HEK293 (cell line): Measurements from ENCODE around the gene TP63.

ENCODE experiments used
- CTCF ChIA-PET: fragments of 350-600 bp; formaldehyde crosslinking; extraction: SDS; loops from one replicate; lab custom pipeline; 2021; ENCODE audit warnings: antibody characterized with exemption; lab: Yijun Ruan, JAX
- POLR2A ChIA-PET: fragments of 300-600 bp; formaldehyde crosslinking; extraction: SDS; loops from one replicate; lab custom pipeline; 2020; ENCODE audit warnings: antibody characterized with exemption, inconsistent platforms; lab: Yijun Ruan, JAX
- H3K27ac ChIP-seq: fragments of 200-500 bp; sonication (Bioruptor generic); 2 replicates; pipeline ENCODE4 v1.5.1; 2014; ENCODE audit warnings: low read depth, low read length, control low read depth, inconsistent platforms; ENCODE audit errors: extremely low read depth
- H3K36me3 ChIP-seq, 2 experiments: fragments of 200-500 bp in 1 of 2; sonication (Bioruptor generic) in 1 of 2; 1 replicate in 1 of 2; 2 replicates in 1 of 2; pipeline ENCODE4 v1.5.1; 2014 to 2017; ENCODE audit warnings: inconsistent platforms in 2 of 2, low read length in 2 of 2; ENCODE audit not compliant: control insufficient read depth in 2 of 2, insufficient read depth in 1 of 2
- H3K4me1 ChIP-seq: fragments of 200-500 bp; sonication (Bioruptor generic); 2 replicates; pipeline ENCODE4 v1.5.1; 2014; ENCODE audit warnings: mild to moderate bottlenecking, low read length, inconsistent platforms; ENCODE audit not compliant: control insufficient read depth, insufficient read depth
- H3K4me3 ChIP-seq: 2 replicates; pipeline ENCODE4 v1.5.1; 2011; ENCODE audit warnings: low read depth, mild to moderate bottlenecking, control low read depth, low read length, moderate library complexity
- H3K9me3 ChIP-seq: fragments of 200-500 bp; sonication (Bioruptor generic); 2 replicates; pipeline ENCODE4 v1.5.1; 2014; ENCODE audit warnings: low read depth, low read length, inconsistent platforms; ENCODE audit not compliant: control insufficient read depth, insufficient read depth
- HIC1 ChIP-seq: fragments of 450-650 bp; formaldehyde crosslinking; IDR thresholded peaks from 2 replicates; pipeline ENCODE4 v1.5.1; 2016; ENCODE audit warnings: missing biosample characterization, missing genetic modification characterization
- KLF9 ChIP-seq: fragments of 450-650 bp; formaldehyde crosslinking; IDR thresholded peaks from 2 replicates; pipeline ENCODE4 v1.5.1; 2016; ENCODE audit warnings: missing biosample characterization, missing genetic modification characterization, low read depth
- PBX3 ChIP-seq: sonication (generic); formaldehyde crosslinking; IDR thresholded peaks from 2 replicates; pipeline ENCODE4 v1.8.1; 2022; ENCODE audit warnings: mild to moderate bottlenecking, moderate library complexity, missing genetic modification reagents
- TCF7L2 ChIP-seq: IDR thresholded peaks from 2 replicates; pipeline ENCODE4 v1.6.1; 2011; ENCODE audit warnings: low read depth, mild to moderate bottlenecking, inconsistent platforms, low read length, moderate library complexity, borderline replicate concordance
- YY2 ChIP-seq: fragments of 450-650 bp; formaldehyde crosslinking; IDR thresholded peaks from 2 replicates; pipeline ENCODE4 v1.5.1; 2016; ENCODE audit warnings: missing biosample characterization, missing genetic modification characterization
- ZBTB17 ChIP-seq: fragments of 450-650 bp; formaldehyde crosslinking; IDR thresholded peaks from 2 replicates; pipeline ENCODE4 v1.5.1; 2016; ENCODE audit warnings: missing biosample characterization, missing genetic modification characterization
- ZBTB7A ChIP-seq: fragments of 450-650 bp; formaldehyde crosslinking; IDR thresholded peaks from 2 replicates; pipeline ENCODE4 v1.5.1; 2016; ENCODE audit warnings: low read depth, missing biosample characterization, missing genetic modification characterization
- ZNF221 ChIP-seq: fragments of 450-650 bp; formaldehyde crosslinking; IDR thresholded peaks from 2 replicates; pipeline ENCODE4 v1.5.1; 2017; ENCODE audit warnings: missing biosample characterization, missing genetic modification characterization, borderline replicate concordance
- ZNF266 ChIP-seq: fragments of 450-650 bp; formaldehyde crosslinking; IDR thresholded peaks from 2 replicates; pipeline ENCODE4 v1.5.1; 2016; ENCODE audit warnings: missing biosample characterization, missing genetic modification characterization, low read depth
- ZNF274 ChIP-seq, 2 experiments: fragments of 200-500 bp in 1 of 2; fragments of 450-650 bp in 1 of 2; sonication (Bioruptor generic) in 1 of 2; formaldehyde crosslinking in 1 of 2; IDR thresholded peaks; 2 replicates each; pipeline versions ENCODE4 v1.5.1 to v1.6.1; 2014 to 2016; ENCODE audit warnings: borderline replicate concordance in 1 of 2, inconsistent platforms in 1 of 2, low read length in 1 of 2, missing biosample characterization in 1 of 2, missing genetic modification characterization in 1 of 2
- ZNF350 ChIP-seq: fragments of 450-650 bp; formaldehyde crosslinking; IDR thresholded peaks from 2 replicates; pipeline ENCODE4 v1.5.0; 2017; ENCODE audit warnings: missing biosample characterization, mild to moderate bottlenecking, missing genetic modification characterization
- ZNF416 ChIP-seq: fragments of 450-650 bp; formaldehyde crosslinking; IDR thresholded peaks from 2 replicates; pipeline ENCODE4 v1.5.1; 2016; ENCODE audit warnings: missing biosample characterization, missing genetic modification characterization
- ZNF521 ChIP-seq: fragments of 450-650 bp; formaldehyde crosslinking; IDR thresholded peaks from 2 replicates; pipeline ENCODE4 v1.5.1; 2017; ENCODE audit warnings: missing biosample characterization, mild to moderate bottlenecking, missing genetic modification characterization
- ZNF837 ChIP-seq: fragments of 450-650 bp; formaldehyde crosslinking; IDR thresholded peaks from 2 replicates; pipeline ENCODE4 v1.5.1; 2016; ENCODE audit warnings: missing biosample characterization, missing genetic modification characterization
- ZSCAN23 ChIP-seq: fragments of 450-650 bp; formaldehyde crosslinking; IDR thresholded peaks from 2 replicates; pipeline ENCODE4 v1.5.1; 2016; ENCODE audit warnings: missing biosample characterization, missing genetic modification characterization
- TF ChIP-seq, protein P1 (sequence below): fragments of 450-650 bp; formaldehyde crosslinking; IDR thresholded peaks from 2 replicates; pipeline ENCODE4 v1.5.1; 2016; ENCODE audit warnings: missing biosample characterization, missing genetic modification characterization, borderline replicate concordance

TP63 gene

DNA sequence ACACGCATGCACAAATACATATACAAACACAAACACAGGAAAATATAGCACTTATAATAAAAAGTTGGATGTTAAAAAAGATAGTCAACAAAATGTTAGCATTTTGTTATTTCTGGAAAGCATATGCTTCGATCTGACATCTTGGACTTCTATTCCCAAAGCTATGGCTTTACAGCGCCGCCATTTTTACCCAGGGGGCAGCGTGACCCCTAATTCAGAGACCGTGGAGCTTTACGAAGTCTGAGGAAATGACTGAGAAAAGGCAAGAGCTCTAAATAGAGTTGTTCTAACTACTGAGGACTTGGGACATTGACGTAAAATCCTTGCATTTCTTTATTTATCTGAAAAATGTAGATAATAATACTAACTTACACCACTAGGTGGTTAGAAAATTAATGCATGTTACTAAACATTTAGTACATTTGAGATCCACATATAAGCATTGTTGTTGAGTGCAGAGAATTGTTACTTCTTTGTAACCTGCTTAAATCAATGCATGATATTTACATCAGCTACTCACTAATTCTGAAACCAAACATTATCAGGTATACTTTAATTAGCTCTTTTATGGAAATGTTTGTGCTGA lies 155.4 kb downstream of the TP63 start:
- TF ChIP-seq ZSCAN23 (no peak), ZNF837 (tag by site-specific recombination) (no peak)
- ChIA-PET CTCF (interaction anchor here (0.6 to 1.1 kb wide), 3 partner anchors 15 to 43 kb away, joined by 3 to 7 read pairs (median 3); no protein-coding TSS in a partner anchor), POLR2A (no interaction called here)
- Histone ChIP-seq H3K36me3 (no peaks in the 10 kb centered on the region), H3K4me3 (no peak overlapping the region), H3K4me1 (no peaks in the 10 kb centered on the region), H3K27ac (no peak overlapping the region), H3K9me3 (no peaks in the 10 kb centered on the region)

- no peaks in the 10 kb centered on the region for H3K4me1 ChIP-seq
- H3K27ac ChIP-seq, result no peak overlapping the region
- H3K36me3 ChIP-seq, result no peaks in the 10 kb centered on the region
- no peak overlapping the region for H3K4me3 ChIP-seq
- TF ChIP-seq PBX3 (CRISPR knock-in tag), result no peak
- TF ChIP-seq ZNF350 (tag by site-specific recombination), result no peak
- no peak for TF ChIP-seq ZNF221
- TF ChIP-seq ZNF416, result no peak
- TF ChIP-seq, protein P1, sequence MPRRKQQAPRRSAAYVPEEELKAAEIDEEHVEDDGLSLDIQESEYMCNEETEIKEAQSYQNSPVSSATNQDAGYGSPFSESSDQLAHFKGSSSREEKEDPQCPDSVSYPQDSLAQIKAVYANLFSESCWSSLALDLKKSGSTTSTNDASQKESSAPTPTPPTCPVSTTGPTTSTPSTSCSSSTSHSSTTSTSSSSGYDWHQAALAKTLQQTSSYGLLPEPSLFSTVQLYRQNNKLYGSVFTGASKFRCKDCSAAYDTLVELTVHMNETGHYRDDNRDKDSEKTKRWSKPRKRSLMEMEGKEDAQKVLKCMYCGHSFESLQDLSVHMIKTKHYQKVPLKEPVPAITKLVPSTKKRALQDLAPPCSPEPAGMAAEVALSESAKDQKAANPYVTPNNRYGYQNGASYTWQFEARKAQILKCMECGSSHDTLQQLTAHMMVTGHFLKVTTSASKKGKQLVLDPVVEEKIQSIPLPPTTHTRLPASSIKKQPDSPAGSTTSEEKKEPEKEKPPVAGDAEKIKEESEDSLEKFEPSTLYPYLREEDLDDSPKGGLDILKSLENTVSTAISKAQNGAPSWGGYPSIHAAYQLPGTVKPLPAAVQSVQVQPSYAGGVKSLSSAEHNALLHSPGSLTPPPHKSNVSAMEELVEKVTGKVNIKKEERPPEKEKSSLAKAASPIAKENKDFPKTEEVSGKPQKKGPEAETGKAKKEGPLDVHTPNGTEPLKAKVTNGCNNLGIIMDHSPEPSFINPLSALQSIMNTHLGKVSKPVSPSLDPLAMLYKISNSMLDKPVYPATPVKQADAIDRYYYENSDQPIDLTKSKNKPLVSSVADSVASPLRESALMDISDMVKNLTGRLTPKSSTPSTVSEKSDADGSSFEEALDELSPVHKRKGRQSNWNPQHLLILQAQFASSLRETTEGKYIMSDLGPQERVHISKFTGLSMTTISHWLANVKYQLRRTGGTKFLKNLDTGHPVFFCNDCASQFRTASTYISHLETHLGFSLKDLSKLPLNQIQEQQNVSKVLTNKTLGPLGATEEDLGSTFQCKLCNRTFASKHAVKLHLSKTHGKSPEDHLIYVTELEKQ (tag by site-specific recombination), result no peak
- no peak for TF ChIP-seq ZNF266 (tag by site-specific recombination)
- no peak for TF ChIP-seq ZBTB17 (tag by site-specific recombination)
- TF ChIP-seq ZBTB7A, result no peak
- no peak for TF ChIP-seq YY2 (tag by site-specific recombination)
- no peak for TF ChIP-seq ZNF521
- TF ChIP-seq TCF7L2, result no peak
- TF ChIP-seq KLF9 (tag by site-specific recombination), result no peak
- no peak for TF ChIP-seq ZNF274 (IDR thresholded peaks at IDR 0.05; ENCODE audit: low read length)
- no peak for TF ChIP-seq ZNF274 (tag by site-specific recombination; IDR thresholded peaks at IDR 0.05; ENCODE audit: borderline replicate concordance)
- no peak for TF ChIP-seq HIC1 (tag by site-specific recombination)
- TF ChIP-seq, all 188 proteins: peak for 0
- ChIA-PET POLR2A (no interaction called here), CTCF (interaction anchor here (0.7 to 1.1 kb wide), 2 partner anchors 39 to 43 kb away, joined by 3 to 7 read pairs; no protein-coding TSS in a partner anchor)
- H3K9me3 ChIP-seq, result no peaks in the 10 kb centered on the region
Observed at GRCh38 chr3:189787191-189787590, 156.0 kb downstream of the TP63 start.
